ENCODE measurements around the gene KSR2.

DNA sequence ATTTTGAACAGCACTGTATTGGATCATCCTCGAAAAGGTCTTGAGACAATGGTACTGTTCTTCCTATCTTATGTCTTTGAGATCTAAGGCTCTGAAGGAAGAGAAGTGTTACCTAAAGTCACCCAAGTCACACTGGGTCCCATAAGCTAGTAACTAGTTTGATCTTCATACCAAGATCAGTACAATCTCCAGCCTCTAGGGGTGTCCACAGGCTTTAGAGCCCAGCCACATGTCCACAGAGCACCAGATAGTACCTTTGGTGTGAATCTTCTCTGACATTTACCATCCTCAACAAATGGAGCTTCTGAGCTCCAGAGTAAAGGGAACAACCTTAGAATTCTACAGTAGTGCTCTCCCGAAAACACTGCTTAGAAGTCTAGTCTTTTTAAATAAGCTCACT, 78.7 kb downstream of the KSR2 start:
- TF ChIP-seq, protein P1, sequence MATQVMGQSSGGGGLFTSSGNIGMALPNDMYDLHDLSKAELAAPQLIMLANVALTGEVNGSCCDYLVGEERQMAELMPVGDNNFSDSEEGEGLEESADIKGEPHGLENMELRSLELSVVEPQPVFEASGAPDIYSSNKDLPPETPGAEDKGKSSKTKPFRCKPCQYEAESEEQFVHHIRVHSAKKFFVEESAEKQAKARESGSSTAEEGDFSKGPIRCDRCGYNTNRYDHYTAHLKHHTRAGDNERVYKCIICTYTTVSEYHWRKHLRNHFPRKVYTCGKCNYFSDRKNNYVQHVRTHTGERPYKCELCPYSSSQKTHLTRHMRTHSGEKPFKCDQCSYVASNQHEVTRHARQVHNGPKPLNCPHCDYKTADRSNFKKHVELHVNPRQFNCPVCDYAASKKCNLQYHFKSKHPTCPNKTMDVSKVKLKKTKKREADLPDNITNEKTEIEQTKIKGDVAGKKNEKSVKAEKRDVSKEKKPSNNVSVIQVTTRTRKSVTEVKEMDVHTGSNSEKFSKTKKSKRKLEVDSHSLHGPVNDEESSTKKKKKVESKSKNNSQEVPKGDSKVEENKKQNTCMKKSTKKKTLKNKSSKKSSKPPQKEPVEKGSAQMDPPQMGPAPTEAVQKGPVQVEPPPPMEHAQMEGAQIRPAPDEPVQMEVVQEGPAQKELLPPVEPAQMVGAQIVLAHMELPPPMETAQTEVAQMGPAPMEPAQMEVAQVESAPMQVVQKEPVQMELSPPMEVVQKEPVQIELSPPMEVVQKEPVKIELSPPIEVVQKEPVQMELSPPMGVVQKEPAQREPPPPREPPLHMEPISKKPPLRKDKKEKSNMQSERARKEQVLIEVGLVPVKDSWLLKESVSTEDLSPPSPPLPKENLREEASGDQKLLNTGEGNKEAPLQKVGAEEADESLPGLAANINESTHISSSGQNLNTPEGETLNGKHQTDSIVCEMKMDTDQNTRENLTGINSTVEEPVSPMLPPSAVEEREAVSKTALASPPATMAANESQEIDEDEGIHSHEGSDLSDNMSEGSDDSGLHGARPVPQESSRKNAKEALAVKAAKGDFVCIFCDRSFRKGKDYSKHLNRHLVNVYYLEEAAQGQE (IDR thresholded peaks at IDR 0.05; ENCODE audit: low read depth, low read length) = no peak
- TF ChIP-seq, protein P2, sequence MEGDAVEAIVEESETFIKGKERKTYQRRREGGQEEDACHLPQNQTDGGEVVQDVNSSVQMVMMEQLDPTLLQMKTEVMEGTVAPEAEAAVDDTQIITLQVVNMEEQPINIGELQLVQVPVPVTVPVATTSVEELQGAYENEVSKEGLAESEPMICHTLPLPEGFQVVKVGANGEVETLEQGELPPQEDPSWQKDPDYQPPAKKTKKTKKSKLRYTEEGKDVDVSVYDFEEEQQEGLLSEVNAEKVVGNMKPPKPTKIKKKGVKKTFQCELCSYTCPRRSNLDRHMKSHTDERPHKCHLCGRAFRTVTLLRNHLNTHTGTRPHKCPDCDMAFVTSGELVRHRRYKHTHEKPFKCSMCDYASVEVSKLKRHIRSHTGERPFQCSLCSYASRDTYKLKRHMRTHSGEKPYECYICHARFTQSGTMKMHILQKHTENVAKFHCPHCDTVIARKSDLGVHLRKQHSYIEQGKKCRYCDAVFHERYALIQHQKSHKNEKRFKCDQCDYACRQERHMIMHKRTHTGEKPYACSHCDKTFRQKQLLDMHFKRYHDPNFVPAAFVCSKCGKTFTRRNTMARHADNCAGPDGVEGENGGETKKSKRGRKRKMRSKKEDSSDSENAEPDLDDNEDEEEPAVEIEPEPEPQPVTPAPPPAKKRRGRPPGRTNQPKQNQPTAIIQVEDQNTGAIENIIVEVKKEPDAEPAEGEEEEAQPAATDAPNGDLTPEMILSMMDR (IDR thresholded peaks at IDR 0.05 in 2 of 3, conservative IDR thresholded peaks at IDR 0.05 in 1 of 3; ENCODE audit: control insufficient read depth in 2 of 3, extremely low read depth in 1 of 3, insufficient read depth in 1 of 3, low read depth in 3 of 3, low read length in 3 of 3) = peak in 2 of 3 experiments; percentile 18 to 31; a peak in 1 of 6 replicates
- TF ChIP-seq MTA3 (IDR thresholded peaks at IDR 0.05; ENCODE audit: borderline replicate concordance, low read length) = no peak

All from GM12878 (cell line).